T-helper 1 cell treated with Interleukin-12 subunit alpha and Interleukin-12 subunit beta and Interleukin-4 antibody, amounts not matched to agents 30 μg/mL and 1 μg/mL, for 36 hours (primary cell): ENCODE data around the gene MET.
"Not testable (repeated sequence)": the region's sequence is repeated elsewhere in the genome, so short reads cannot be mapped to it uniquely, and the experiment has no call there.

Source experiments
- H3K27ac Mint-ChIP-seq: one replicate; pipeline ENCODE4 v1.8.0; 2021; ENCODE audit warnings: mild to moderate bottlenecking, mixed read lengths
- H3K27me3 Mint-ChIP-seq: one replicate; pipeline ENCODE4 v1.8.0; 2021; ENCODE audit warnings: low read depth, mixed read lengths
- H3K36me3 Mint-ChIP-seq: one replicate; pipeline ENCODE4 v1.8.0; 2021; ENCODE audit warnings: low read depth, mixed read lengths
- H3K4me1 Mint-ChIP-seq: one replicate; pipeline ENCODE4 v1.8.0; 2021; ENCODE audit warnings: low read depth, mixed read lengths
- H3K4me3 Mint-ChIP-seq: one replicate; pipeline ENCODE4 v1.8.0; 2021; ENCODE audit warnings: mild to moderate bottlenecking, moderate library complexity, mixed read lengths
- H3K9me3 Mint-ChIP-seq: one replicate; pipeline ENCODE4 v1.8.0; 2021; ENCODE audit warnings: mixed read lengths

MET gene

GRCh38 chr7:116754186-116754585 lies 82.2 kb downstream of the MET start:
- peaks cover 5% of the 10 kb centered on the region for H3K27me3 Mint-ChIP-seq

GRCh38 chr7:116757283-116757682 lies 85.3 kb downstream of the MET start:
- Mint-ChIP-seq H3K27ac (no peak overlapping the region), H3K4me1 (no peaks in the 10 kb centered on the region), H3K27me3 (peaks cover 5% of the 10 kb centered on the region), H3K36me3 (no peaks in the 10 kb centered on the region), H3K9me3 (no peaks in the 10 kb centered on the region), H3K4me3 (no peak overlapping the region)

More at GRCh38 chr7:116754186-116754585, 82.2 kb downstream of the MET start:
- Mint-ChIP-seq H3K4me1 (no peaks in the 10 kb centered on the region), H3K4me3 (no peak overlapping the region), H3K9me3 (no peaks in the 10 kb centered on the region), H3K27ac (no peak overlapping the region), H3K36me3 (no peaks in the 10 kb centered on the region)

- H3K4me1 Mint-ChIP-seq, H3K4me3 Mint-ChIP-seq, H3K36me3 Mint-ChIP-seq, H3K9me3 Mint-ChIP-seq, H3K27ac Mint-ChIP-seq: not testable (repeated sequence)
- H3K27me3 Mint-ChIP-seq = peaks cover 12% of the 10 kb centered on the region
Measured at GRCh38 chr7:116759642-116760041, 87.6 kb downstream of the MET start.

GRCh38 chr7:116762971-116763370 lies 91.0 kb downstream of the MET start:
- H3K4me3 Mint-ChIP-seq = no peak overlapping the region
- H3K27me3 Mint-ChIP-seq = peaks cover 8% of the 10 kb centered on the region
- H3K36me3 Mint-ChIP-seq = no peaks in the 10 kb centered on the region
- H3K27ac Mint-ChIP-seq = no peak overlapping the region
- no peaks in the 10 kb centered on the region for H3K4me1 Mint-ChIP-seq
- no peaks in the 10 kb centered on the region for H3K9me3 Mint-ChIP-seq

- H3K36me3 Mint-ChIP-seq = no peaks in the 10 kb centered on the region
- H3K4me1 Mint-ChIP-seq = no peaks in the 10 kb centered on the region
- no peak overlapping the region for H3K4me3 Mint-ChIP-seq
- H3K27ac Mint-ChIP-seq = no peak overlapping the region
- peaks cover 10% of the 10 kb centered on the region for H3K27me3 Mint-ChIP-seq
- H3K9me3 Mint-ChIP-seq = no peaks in the 10 kb centered on the region
Measured at GRCh38 chr7:116763647-116764046, 91.7 kb downstream of the MET start.

GRCh38 chr7:116766881-116767280 lies 94.9 kb downstream of the MET start:
- H3K36me3 Mint-ChIP-seq = no peaks in the 10 kb centered on the region
- H3K4me3 Mint-ChIP-seq = no peak overlapping the region
- no peaks in the 10 kb centered on the region for H3K9me3 Mint-ChIP-seq
- no peak overlapping the region for H3K27ac Mint-ChIP-seq
- H3K4me1 Mint-ChIP-seq = no peaks in the 10 kb centered on the region
- peaks cover 13% of the 10 kb centered on the region for H3K27me3 Mint-ChIP-seq

- Mint-ChIP-seq H3K27me3 (peaks cover 6% of the 10 kb centered on the region), H3K4me3 (no peak overlapping the region), H3K36me3 (no peaks in the 10 kb centered on the region), H3K27ac (no peak overlapping the region), H3K4me1 (no peaks in the 10 kb centered on the region), H3K9me3 (no peaks in the 10 kb centered on the region)
Measured at GRCh38 chr7:116769546-116769945, 97.5 kb downstream of the MET start.

- peaks cover 11% of the 10 kb centered on the region for H3K27me3 Mint-ChIP-seq
- H3K36me3 Mint-ChIP-seq = no peaks in the 10 kb centered on the region
- H3K27ac Mint-ChIP-seq = no peak overlapping the region
- H3K4me1 Mint-ChIP-seq = no peaks in the 10 kb centered on the region
- H3K9me3 Mint-ChIP-seq = no peaks in the 10 kb centered on the region
- no peak overlapping the region for H3K4me3 Mint-ChIP-seq
Measured at GRCh38 chr7:116770941-116771340, 98.9 kb downstream of the MET start.

GRCh38 chr7:116771640-116772039 lies 99.6 kb downstream of the MET start:
- Mint-ChIP-seq H3K9me3 (no peaks in the 10 kb centered on the region), H3K27me3 (peaks cover 11% of the 10 kb centered on the region), H3K4me3 (no peak overlapping the region)

GRCh38 chr7:116772423-116772863 lies 100.4 kb downstream of the MET start:
- Mint-ChIP-seq H3K4me3 (no peak overlapping the region), H3K9me3 (no peaks in the 10 kb centered on the region), H3K27me3 (peaks cover 11% of the 10 kb centered on the region), H3K4me1 (no peaks in the 10 kb centered on the region), H3K36me3 (no peaks in the 10 kb centered on the region), H3K27ac (no peak overlapping the region)

More at GRCh38 chr7:116771640-116772039, 99.6 kb downstream of the MET start:
- H3K4me1 Mint-ChIP-seq = no peaks in the 10 kb centered on the region
- H3K36me3 Mint-ChIP-seq = no peaks in the 10 kb centered on the region
- no peak overlapping the region for H3K27ac Mint-ChIP-seq

GRCh38 chr7:116772926-116773749 lies 101.1 kb downstream of the MET start:
- Mint-ChIP-seq H3K4me3 (no peak overlapping the region), H3K9me3 (no peaks in the 10 kb centered on the region), H3K27ac (no peak overlapping the region), H3K4me1 (no peaks in the 10 kb centered on the region), H3K36me3 (no peaks in the 10 kb centered on the region), H3K27me3 (peaks cover 11% of the 10 kb centered on the region)

- H3K36me3 Mint-ChIP-seq = no peaks in the 10 kb centered on the region
- H3K9me3 Mint-ChIP-seq = no peaks in the 10 kb centered on the region
- peaks cover 5% of the 10 kb centered on the region for H3K27me3 Mint-ChIP-seq
- no peak overlapping the region for H3K27ac Mint-ChIP-seq
- no peaks in the 10 kb centered on the region for H3K4me1 Mint-ChIP-seq
- no peak overlapping the region for H3K4me3 Mint-ChIP-seq
Measured at GRCh38 chr7:116776046-116776445, 104.0 kb downstream of the MET start.

GRCh38 chr7:116776610-116777289 lies 104.8 kb downstream of the MET start:
- Mint-ChIP-seq H3K36me3 (no peaks in the 10 kb centered on the region), H3K9me3 (no peaks in the 10 kb centered on the region), H3K4me1 (no peaks in the 10 kb centered on the region), H3K27ac (no peak overlapping the region), H3K27me3 (peaks cover 5% of the 10 kb centered on the region), H3K4me3 (no peak overlapping the region)

- Mint-ChIP-seq H3K4me3 (no peak overlapping the region), H3K27me3 (peaks cover 5% of the 10 kb centered on the region), H3K9me3 (no peaks in the 10 kb centered on the region), H3K36me3 (no peaks in the 10 kb centered on the region), H3K27ac (no peak overlapping the region), H3K4me1 (no peaks in the 10 kb centered on the region)
Measured at GRCh38 chr7:116777651-116778281, 105.8 kb downstream of the MET start.

- Mint-ChIP-seq H3K27ac (no peak overlapping the region), H3K4me3 (no peak overlapping the region), H3K4me1 (no peaks in the 10 kb centered on the region), H3K9me3 (no peaks in the 10 kb centered on the region), H3K36me3 (no peaks in the 10 kb centered on the region), H3K27me3 (peaks cover 5% of the 10 kb centered on the region)
Measured at GRCh38 chr7:116779216-116779615, 107.2 kb downstream of the MET start.
